GM12874 (cell line): Measurements from ENCODE around the gene KCTD16.

Experiments used
- CTCF ChIP-seq: IDR thresholded peaks from 2 replicates; pipeline ENCODE4 v1.5.1; 2011; ENCODE audit warnings: low read depth, mild to moderate bottlenecking, control low read depth, low read length, moderate library complexity; ENCODE audit not compliant: insufficient read depth

KCTD16 gene

GRCh38 chr5:144307736-144308135, 137.1 kb downstream of the KCTD16 start:
- TF ChIP-seq CTCF = no peak

- TF ChIP-seq CTCF = no peak
These were observed 137.5 kb downstream of the KCTD16 start for GRCh38 chr5:144308174-144308573.

DNA sequence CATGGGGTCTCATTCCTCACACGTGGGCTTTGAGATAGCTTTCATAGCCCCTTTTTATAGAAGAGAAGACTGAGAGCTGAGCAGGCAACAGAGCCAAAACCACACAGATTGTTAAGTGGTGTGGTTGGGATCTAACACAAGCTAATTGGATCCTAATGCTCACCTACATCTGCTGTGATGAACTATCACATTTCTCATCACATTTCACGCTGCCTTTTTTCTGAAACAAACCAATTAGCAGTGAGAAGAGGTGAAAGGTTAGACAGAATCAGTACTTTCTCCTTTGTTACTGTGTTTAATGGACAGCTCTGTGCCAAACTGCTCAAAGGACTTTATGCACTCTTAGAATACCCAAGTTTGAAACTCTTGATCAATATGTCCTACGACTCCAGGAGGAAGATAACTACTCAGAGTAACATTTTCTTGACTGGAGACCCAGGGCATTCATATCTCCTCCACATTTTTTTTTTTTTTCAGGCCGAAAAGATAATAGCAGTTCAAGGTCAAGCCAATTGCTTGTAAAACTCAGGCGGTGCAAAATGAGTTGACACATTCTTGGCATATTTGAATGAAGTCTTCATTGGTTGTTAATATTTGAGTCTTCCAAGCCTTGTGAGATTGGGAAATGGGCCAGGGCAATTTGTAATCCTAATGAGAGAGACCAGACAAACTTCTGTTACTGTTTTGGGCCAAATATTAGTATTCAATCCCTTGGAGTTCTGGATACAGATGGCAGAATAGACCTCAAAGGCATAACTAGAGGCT, 138.4 kb downstream of the KCTD16 start:
- no peak for TF ChIP-seq CTCF

- no peak for TF ChIP-seq CTCF
These were observed 139.9 kb downstream of the KCTD16 start for GRCh38 chr5:144310621-144311020.

DNA sequence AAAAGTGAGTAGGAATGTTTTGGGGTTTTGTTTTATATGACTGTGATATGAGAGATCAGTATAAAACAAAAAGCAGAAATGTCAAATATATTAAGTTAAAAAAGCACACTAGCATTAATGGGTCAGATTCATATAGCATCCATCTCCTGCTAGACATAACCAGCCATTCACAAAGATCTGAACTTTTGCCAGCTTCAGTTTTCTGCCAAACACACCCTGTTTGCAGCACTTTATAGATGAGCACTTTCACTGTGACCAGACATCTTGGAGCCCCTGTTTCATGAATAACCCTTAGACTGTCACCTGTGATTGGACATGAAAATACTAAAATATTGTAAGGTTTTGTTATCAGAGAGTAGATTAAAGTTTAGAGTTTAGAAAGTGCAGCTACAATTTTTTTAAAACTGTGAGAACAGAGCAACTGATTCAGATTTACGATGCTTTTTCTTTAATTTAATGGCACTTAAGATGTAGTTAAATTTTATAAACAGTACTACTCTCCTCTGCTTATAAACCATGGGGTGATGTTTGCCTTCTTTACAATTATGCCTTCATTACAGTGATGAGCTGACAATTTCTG, 142.6 kb downstream of the KCTD16 start:
- TF ChIP-seq CTCF = no peak

GRCh38 chr5:144315026-144315425, 144.4 kb downstream of the KCTD16 start:
- no peak for TF ChIP-seq CTCF

GRCh38 chr5:144315994-144316634, 145.4 kb downstream of the KCTD16 start:
- no peak for TF ChIP-seq CTCF
